ENCODE data around the gene PPM1A. TPM values are rescaled to one million over a fixed set of nuclear protein-coding genes. Genes with fewer than 3 reads are reported as not detected.

The PPM1A gene
- total RNA-seq, 3 donors from 2014 or later (not counting 1 experiment from before 2014, with no cell fraction given) = 118 to 126 (median 119) TPM

DNA sequence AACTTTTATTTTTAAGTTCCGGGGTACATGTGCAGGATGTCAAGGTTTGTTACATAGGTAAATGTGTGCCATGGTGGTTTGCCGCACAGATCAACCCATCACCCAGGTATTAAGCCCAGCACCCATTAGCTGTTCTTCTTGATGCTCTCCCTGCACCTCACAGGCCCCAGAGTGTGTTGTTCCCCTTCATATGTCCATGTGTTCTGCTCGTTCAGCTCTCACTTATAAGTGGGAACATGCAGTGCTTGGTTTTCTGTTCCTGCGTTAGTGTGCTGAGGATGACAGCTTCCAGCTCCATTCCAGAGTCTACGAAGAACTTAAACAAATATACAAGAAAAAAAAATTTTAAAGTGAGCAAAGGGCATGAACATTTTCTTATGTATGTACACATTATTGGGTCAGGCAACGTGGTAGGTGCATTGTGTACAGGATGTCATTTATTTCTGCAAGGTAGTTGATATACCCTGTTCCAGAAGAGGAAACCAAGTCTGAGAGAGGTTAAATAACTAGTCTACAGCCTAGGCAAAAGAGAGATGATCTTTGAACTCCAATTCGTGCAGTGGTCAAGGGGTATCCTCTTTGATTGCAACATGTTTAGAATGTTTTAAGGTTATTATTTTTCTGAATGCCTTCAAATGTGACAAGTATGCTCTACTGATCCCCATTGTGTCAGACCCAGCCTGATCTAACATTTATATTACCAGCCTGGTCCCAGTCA, 8.7 kb upstream of the PPM1A start:
- DNase-seq (no peak), ATAC-seq (no peak)
- Mint-ChIP-seq H3K9me3 (no peaks in the 10 kb centered on the region), H3K4me1 (no peaks in the 10 kb centered on the region), H3K4me3 (no peak overlapping the region), H3K27me3 (ENCODE audit: low read depth in 2 of 2) (peaks cover 0 to 4% of the 10 kb centered on the region in 2 donors), H3K36me3 (no peaks in the 10 kb centered on the region), H3K27ac (no peak overlapping the region)
- no peaks in the 10 kb centered on the region for H3K36me3 ChIP-seq (ENCODE audit: control insufficient read depth, insufficient read depth, low read length)
- H3K4me3 ChIP-seq (ENCODE audit: low read length) = no peak overlapping the region
- WGBS (ENCODE audit: insufficient coverage) = 78% methylated on average over 5 of the region's 7 CpGs
- H3K9me3 ChIP-seq (ENCODE audit: control insufficient read depth, insufficient read depth, low read length) = no peaks in the 10 kb centered on the region
- no peaks in the 10 kb centered on the region for H3K27me3 ChIP-seq (ENCODE audit: control insufficient read depth, insufficient read depth, low read length)
- no peak for TF ChIP-seq CTCF (IDR thresholded peaks at IDR 0.05)
- intact Hi-C loops (cut with micrococcal nuclease) = no loop called here
- no peaks in the 10 kb centered on the region for H3K4me1 ChIP-seq (ENCODE audit: control insufficient read depth, insufficient read depth, low read length)
- no peak overlapping the region for H3K27ac ChIP-seq (ENCODE audit: low read length)

- Histone ChIP-seq H3K27me3 (ENCODE audit: control insufficient read depth, insufficient read depth, low read length) (no peaks in the 10 kb centered on the region), H3K4me3 (ENCODE audit: low read length) (no peak overlapping the region), H3K4me1 (ENCODE audit: control insufficient read depth, insufficient read depth, low read length) (no peaks in the 10 kb centered on the region), H3K27ac (ENCODE audit: low read length) (no peak overlapping the region), H3K36me3 (ENCODE audit: control insufficient read depth, insufficient read depth, low read length) (no peaks in the 10 kb centered on the region), H3K9me3 (ENCODE audit: control insufficient read depth, insufficient read depth, low read length) (no peaks in the 10 kb centered on the region)
- DNase-seq = no peak
- WGBS (ENCODE audit: insufficient coverage) = 45% methylated on average over 1 of the region's 1 CpG
- no peaks in the 10 kb centered on the region for H3K4me1 Mint-ChIP-seq
- H3K27ac Mint-ChIP-seq = no peak overlapping the region
- H3K27me3 Mint-ChIP-seq (ENCODE audit: low read depth in 2 of 2) = peaks cover 0 to 4% of the 10 kb centered on the region in 2 donors
- ATAC-seq = no peak
- H3K4me3 Mint-ChIP-seq = no peak overlapping the region
- no peaks in the 10 kb centered on the region for H3K9me3 Mint-ChIP-seq
- intact Hi-C loops (cut with micrococcal nuclease) = no loop called here
- no peaks in the 10 kb centered on the region for H3K36me3 Mint-ChIP-seq
- no peak for TF ChIP-seq CTCF (IDR thresholded peaks at IDR 0.05)
Observed at GRCh38 chr14:60241091-60241490, 7.9 kb upstream of the PPM1A start.

DNA sequence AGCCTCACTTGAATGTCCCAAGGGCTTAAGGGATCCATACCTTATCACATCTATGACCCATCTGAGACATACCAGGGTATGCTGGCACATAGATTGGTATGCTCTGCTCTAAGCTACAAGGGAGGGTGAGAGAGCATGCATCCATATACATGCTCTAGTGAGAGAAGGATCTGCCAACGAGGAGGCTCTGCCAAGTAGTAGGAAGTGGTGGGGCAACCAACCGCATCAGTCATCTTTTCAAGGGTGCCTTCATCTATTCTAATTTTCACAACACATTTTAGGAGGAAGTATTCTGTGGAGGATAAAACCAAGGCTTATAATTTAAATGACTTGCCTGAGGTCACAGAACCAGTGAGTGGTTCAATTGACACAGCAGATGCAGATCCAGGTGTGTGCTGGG, 6.6 kb upstream of the PPM1A start:
- intact Hi-C loops (cut with micrococcal nuclease) = no loop called here
- no peaks in the 10 kb centered on the region for H3K9me3 Mint-ChIP-seq
- 20% methylated on average over 1 of the region's 2 CpGs for WGBS (ENCODE audit: insufficient coverage)
- H3K4me1 ChIP-seq (ENCODE audit: control insufficient read depth, insufficient read depth, low read length) = peaks cover 4% of the 10 kb centered on the region
- H3K27me3 Mint-ChIP-seq (ENCODE audit: low read depth in 2 of 2) = peaks cover 0 to 4% of the 10 kb centered on the region in 2 donors
- no peaks in the 10 kb centered on the region for H3K36me3 ChIP-seq (ENCODE audit: control insufficient read depth, insufficient read depth, low read length)
- H3K4me1 Mint-ChIP-seq = peaks cover 3 to 7% of the 10 kb centered on the region in 2 donors
- H3K27me3 ChIP-seq (ENCODE audit: control insufficient read depth, insufficient read depth, low read length) = no peaks in the 10 kb centered on the region
- no peaks in the 10 kb centered on the region for H3K36me3 Mint-ChIP-seq
- no peak for TF ChIP-seq CTCF (IDR thresholded peaks at IDR 0.05)
- no peak overlapping the region for H3K4me3 ChIP-seq (ENCODE audit: low read length)
- DNase-seq (no peak), ATAC-seq (no peak)
- H3K9me3 ChIP-seq (ENCODE audit: control insufficient read depth, insufficient read depth, low read length) = no peaks in the 10 kb centered on the region
- H3K4me3 Mint-ChIP-seq = no peak overlapping the region
- no peak overlapping the region for H3K27ac Mint-ChIP-seq
- no peak overlapping the region for H3K27ac ChIP-seq (ENCODE audit: low read length)

Measured in natural killer cell (primary cell).